HG03571 (cell line): ENCODE data around the gene GRIK3.
"Not testable (repeated sequence)": the region's sequence is repeated elsewhere in the genome, so short reads cannot be mapped to it uniquely, and the experiment has no call there.

Experiments
- ATAC-seq: cut with Tn5 transposase; IDR thresholded peaks from one replicate; pipeline ENCODE4 v1.9.1; 2021; ENCODE audit not compliant: unreplicated experiment

Gene GRIK3

GRCh38 chr1:36771240-36771639, 263.1 kb downstream of the GRIK3 start:
- ATAC-seq = no peak

DNA sequence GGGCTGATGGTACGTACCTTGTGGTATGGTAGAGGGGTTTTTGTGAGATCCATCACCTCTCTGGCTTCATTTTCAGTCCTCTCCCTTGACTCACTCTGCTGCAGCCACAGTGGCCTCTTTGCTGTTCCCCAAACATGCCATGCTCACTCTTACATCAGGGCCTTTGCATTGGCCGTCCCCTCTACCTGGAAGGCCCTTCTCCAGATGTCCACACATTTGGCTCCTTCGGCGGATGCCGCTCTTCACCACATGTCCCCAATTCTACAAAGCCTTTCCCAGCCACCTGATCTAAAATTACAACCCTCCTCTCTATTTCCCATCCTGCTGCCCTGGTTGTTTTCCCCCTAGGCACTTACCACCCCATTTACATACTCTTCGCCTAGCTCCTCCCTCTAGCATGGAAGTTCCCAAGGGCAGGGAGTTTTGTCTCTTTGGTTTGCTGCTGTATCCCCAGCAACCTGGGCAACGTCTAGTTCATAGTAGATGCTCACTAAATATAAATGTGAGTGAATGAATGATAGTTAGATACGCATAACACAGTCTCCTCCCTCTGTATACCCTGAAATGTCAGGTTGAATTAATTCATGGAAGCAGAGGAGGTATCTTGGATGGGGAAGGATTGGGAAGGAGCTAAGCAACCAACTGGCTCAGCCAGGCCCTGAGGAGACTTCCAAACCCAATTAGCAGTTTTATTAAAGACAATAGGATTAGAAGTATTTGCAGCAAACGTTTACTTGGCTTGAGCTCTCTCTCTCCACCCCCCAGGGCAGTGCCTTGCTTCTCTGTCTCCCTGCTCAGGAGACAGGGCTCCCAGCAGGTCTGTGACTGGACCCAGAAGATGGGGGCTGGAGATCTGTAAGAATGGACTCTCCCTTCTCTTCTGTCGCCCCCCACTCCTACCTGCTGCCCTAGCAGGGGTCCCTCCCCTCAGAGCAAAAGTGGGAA, 264.2 kb downstream of the GRIK3 start:
- no peak for ATAC-seq

DNA sequence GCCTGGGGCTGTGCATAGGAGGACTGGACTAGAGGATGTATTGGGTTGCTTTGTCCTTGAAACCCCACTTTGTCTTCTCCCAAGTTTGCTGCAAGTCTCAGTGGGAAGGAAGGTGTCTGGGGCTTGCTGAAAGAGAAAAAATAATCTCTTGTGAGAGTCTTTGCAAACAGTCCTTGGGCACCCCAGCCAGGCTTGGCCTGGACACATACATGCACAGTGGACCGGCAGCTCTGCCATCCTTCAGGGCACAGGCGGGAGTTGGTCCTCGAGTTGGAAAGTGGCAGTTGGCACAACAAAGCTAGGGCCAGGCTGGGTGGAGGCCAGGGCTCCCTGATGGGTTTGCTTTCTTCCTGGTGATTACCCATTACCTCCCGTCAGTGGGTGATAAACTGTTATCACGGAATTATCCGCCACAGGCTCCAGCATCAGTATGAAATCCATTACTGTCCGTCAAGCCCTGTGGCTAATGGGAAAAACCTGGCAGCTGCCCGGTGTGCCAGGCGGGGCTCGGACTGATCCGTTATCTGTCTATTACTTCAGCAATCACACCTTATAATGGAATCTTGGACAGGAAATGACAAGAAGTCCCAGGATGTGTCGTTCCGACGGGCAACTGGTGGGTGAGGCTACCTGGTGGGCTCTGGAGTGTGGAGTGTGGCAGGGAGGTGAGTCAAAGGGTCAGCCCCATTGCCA, 265.7 kb downstream of the GRIK3 start:
- ATAC-seq = no peak

- ATAC-seq = not testable (repeated sequence)
These were observed 266.9 kb downstream of the GRIK3 start for GRCh38 chr1:36767429-36767828.

DNA sequence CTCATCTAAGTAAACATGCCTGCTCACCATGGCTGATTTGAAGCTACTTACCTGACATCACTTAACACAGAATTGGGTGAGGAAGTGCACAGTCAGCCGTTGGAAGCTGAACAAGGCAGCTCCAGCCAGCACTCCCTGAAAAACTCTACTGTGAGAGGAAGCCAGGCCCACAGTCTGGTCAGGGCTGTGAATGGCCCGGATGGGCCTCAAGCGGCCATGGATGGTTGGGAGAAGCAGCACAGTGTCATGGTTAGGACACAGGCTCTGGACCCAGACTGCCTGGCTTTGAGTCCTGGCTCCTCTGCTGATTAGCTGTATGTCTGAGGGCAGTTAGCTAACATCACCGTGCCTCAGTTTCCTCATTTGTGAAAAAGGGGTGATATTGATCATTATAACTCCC, 267.8 kb downstream of the GRIK3 start:
- no peak for ATAC-seq

DNA sequence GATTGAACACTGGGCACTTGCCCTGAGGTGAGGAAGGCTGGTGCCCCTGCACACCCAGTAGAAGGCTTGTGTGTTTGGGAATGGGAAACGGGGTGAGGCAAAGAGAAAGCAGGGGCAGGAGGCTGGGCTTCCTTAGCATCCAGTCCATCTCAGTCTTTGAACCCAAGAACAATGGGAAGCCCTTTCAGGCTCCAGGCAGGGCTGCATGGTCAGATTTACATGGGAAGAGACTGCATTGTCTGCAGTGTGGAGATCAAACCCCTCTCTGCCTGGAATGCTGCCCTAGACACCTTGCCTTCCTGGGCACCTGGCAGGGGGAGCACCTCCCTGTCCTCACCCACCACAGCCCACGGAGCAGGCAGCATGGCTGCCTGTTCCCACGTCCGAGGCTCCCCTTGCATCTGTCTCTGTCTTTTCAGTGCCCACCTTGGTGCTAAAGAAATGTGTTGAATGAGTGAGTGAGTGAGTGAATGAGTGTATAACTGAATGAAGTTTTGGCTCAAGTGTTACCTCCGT, 268.5 kb downstream of the GRIK3 start:
- no peak for ATAC-seq

DNA sequence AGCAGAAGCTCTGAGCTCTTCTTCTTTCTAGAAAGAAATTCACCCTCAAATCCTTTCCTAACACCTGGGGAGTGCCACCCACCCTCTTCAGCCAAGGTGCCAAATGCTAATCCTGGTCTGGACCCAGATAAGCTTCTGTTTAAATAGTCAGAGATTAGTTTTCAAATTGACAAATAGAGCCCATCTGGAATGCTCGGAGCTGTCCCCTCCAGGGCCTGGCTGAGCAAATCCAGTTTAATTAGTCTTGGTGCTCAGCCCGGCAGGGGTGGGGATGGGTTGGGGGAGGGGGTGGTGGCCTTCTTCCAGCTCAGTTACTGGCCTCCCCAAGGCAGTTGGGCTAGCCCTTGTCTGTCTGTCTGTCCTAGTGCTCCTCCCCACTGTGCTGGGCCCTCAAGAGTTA, 269.5 kb downstream of the GRIK3 start:
- ATAC-seq = no peak

DNA sequence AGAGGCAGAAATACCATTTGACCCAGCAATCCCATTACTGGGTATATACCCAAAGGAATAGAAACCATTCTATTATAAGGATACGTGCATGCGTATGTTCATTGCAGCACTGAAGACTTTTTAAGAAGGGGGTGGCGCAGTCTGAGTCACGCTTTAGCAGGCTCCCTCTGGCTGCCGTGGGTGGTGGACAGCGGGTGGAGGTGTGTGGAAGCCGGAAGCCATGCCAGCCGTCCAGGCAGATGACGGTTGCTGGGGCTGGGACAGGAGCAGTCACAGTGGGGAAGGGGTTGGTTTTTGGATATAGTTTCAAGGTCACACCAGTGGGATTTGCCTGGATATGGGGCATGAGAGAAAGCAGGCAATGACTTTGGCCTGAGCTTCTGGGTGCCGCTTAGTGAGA, 270.5 kb downstream of the GRIK3 start:
- no peak for ATAC-seq

GRCh38 chr1:36762174-36762573, 272.1 kb downstream of the GRIK3 start:
- ATAC-seq = no peak

GRCh38 chr1:36761113-36761512, 273.2 kb downstream of the GRIK3 start:
- no peak for ATAC-seq

GRCh38 chr1:36760081-36760480, 274.2 kb downstream of the GRIK3 start:
- no peak for ATAC-seq

DNA sequence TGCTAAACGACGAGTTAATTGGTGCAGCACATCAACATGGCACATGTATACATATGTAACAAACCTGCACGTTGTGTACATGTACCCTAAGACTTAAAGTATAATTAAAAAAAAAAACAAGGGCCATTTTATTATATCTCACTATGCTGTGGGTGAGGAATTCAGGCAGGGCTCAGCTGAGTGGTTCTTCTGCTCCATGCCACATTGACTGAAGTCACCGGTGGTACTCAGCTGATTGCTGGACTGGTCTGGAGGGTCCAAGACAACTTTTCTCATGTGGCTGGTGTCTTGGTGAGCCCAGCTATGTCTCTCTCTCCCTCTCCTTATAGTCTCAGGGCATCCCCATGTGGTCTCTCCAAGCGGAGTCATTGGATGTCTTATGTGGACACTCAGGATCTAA, 275.0 kb downstream of the GRIK3 start:
- no peak for ATAC-seq

GRCh38 chr1:36755303-36756230, 278.7 kb downstream of the GRIK3 start:
- ATAC-seq = no peak

DNA sequence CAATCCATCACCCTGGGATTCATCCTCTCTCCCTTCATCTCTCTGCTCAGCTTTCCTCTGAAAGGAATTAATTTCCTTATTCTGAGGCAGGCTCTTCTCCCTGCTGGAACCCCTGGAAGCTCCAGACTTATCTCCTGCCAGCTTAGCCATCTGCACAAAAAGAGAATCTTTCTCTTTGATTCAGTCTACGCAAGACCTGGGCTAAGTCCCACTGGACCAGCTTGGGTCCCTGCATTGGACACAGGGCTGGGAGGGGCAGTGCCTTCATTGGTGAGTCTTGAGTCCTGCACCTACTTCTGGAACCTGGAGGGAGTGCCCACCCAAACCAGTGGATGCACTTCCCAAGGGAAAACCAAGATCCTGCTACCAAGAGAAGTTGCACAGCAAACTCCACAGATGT, 279.9 kb downstream of the GRIK3 start:
- ATAC-seq = no peak

DNA sequence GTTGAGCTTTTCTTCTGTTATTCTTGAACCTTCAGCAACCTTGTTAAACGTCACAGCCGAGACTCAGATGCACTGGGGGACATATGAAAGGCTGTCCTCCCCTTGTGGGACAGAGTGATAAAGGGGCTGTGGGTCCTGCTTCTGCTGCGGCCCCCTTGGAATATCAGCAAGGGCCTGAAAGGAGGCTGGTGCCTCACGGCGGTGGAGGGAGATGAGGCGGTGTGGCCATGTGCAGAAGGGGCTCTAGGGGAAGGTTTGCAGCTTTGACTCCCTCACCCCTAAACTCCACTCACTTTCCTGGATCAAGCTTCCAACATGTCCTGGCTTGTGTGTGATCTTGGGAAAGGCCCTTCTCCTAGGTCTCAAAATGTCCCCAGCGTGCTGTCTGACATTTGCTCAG, 280.9 kb downstream of the GRIK3 start:
- ATAC-seq = no peak

- ATAC-seq = no peak
These were observed 281.4 kb downstream of the GRIK3 start for GRCh38 chr1:36752891-36753361.

GRCh38 chr1:36752431-36752830, 281.9 kb downstream of the GRIK3 start:
- no peak for ATAC-seq

DNA sequence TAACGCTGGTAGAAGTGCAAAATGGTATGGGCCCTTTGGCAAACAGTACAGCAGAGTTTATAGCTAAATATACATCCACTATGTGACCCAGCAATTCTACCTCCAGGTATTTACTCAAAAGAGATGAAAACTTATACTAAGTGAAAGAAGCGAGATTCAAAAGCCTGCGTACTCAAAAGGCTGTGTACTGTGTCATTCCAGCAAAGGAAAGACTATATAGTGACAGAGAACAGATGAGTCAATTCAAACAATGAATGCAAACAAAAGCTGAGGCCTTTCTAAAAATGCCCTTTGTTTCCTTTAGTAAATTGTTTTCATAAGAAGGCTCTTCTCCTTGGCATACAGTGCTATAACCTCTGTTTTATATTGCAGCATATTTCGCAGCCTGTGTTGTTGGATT, 282.8 kb downstream of the GRIK3 start:
- ATAC-seq = no peak

DNA sequence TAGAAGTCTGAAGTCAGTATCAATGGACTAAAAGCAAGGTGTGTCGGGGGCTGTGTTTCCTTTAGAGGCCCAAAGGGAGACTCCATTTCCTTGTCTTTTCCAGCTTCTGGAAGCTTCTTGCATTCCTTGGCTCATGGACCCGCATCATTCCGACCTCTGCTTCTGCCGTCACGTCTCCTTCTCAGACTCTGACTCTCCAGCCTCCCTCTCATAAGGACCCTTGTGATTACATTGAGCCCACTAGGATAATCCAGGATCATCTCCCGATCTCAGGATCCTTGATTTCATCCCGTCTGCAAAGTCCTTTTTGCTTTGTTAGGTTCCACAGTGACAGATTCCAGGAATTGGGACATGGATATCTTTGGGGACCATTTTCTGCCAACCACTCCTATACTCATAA, 285.8 kb downstream of the GRIK3 start:
- ATAC-seq = no peak
